Activated naive CD4-positive, alpha-beta T cell treated with anti-CD3 and anti-CD28 coated beads for 36 hours (primary cell): Measurements from ENCODE around the gene HDAC10. TPM values are rescaled to one million over a fixed set of nuclear protein-coding genes. Genes with fewer than 3 reads are reported as not detected.
"Not testable (repeated sequence)": the region's sequence is repeated elsewhere in the genome, so short reads cannot be mapped to it uniquely, and the experiment has no call there.

ENCODE experiments used
- CTCF ChIA-PET: fragments of 350-600 bp; sonication (Branson Sonifier 250); formaldehyde crosslinking; loops from one replicate; lab custom pipeline; 2021; ENCODE audit warnings: antibody characterized with exemption; lab: Charles Lee
- DNase-seq: peaks from one replicate; pipeline ENCODE4 v3.0.0-alpha.2; 2020
- H3K27ac Mint-ChIP-seq: one replicate; pipeline ENCODE4 v1.8.0; 2021; ENCODE audit warnings: mild to moderate bottlenecking, mixed read lengths
- H3K27me3 Mint-ChIP-seq: one replicate; pipeline ENCODE4 v1.8.0; 2021; ENCODE audit warnings: low read depth, mixed read lengths
- H3K36me3 Mint-ChIP-seq: one replicate; pipeline ENCODE4 v1.8.0; 2021; ENCODE audit warnings: low read depth, mixed read lengths
- H3K4me1 Mint-ChIP-seq: one replicate; pipeline ENCODE4 v1.8.0; 2021; ENCODE audit warnings: low read depth, mixed read lengths
- H3K4me3 Mint-ChIP-seq: one replicate; pipeline ENCODE4 v1.8.0; 2021; ENCODE audit warnings: mild to moderate bottlenecking, moderate library complexity, mixed read lengths
- H3K9me3 Mint-ChIP-seq: one replicate; pipeline ENCODE4 v1.8.0; 2021; ENCODE audit warnings: mixed read lengths
- intact Hi-C: fragments of 100-400 bp; cut with micrococcal nuclease; formaldehyde crosslinking; loops from one replicate; pipeline ENCODE4 v1.15.1; 2023
- total RNA-seq, 2 experiments: library from RNA; stranded (reverse); gene quantifications; one replicate each; pipeline ENCODE4 v1.2.3, GENCODE V29; 2021

HDAC10 gene
- total RNA-seq, 2 experiments from 2014 or later = 35.4 to 38.0 TPM

DNA sequence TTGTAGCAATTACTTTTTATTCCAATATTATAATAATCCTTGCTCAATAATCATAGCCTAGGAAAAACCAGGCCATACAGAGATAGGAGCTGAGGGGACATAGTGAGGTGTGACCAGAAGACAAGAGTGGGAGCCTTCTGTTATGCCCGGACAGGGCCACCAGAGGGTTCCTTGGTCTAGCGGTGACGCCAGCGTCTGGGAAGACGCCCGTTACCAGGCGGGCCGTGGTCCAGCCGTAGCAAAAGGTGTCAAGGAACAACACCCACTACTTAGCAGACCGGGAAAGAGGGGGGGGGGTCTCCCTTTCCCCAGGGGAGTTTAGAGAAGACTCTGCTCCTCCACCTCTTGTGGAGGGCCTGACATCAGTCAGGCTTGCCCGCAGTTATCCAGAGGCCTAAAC, 22.3 kb upstream of the HDAC10 start:
- H3K4me3 Mint-ChIP-seq, H3K36me3 Mint-ChIP-seq, H3K27ac Mint-ChIP-seq, DNase-seq, H3K27me3 Mint-ChIP-seq, H3K9me3 Mint-ChIP-seq: not testable (repeated sequence)
- CTCF ChIA-PET = interaction anchor here (1.1 to 1.5 kb wide), 4 partner anchors 18 to 69 kb away, joined by 3 to 7 read pairs (median 4); no protein-coding TSS in a partner anchor
- H3K4me1 Mint-ChIP-seq = peaks cover 10% of the 10 kb centered on the region
- intact Hi-C loops = loop anchor here (5.0 kb wide), 1 partner anchor 39 kb away; no protein-coding TSS in a partner anchor

- no peak overlapping the region for H3K4me3 Mint-ChIP-seq
- H3K9me3 Mint-ChIP-seq = no peaks in the 10 kb centered on the region
- no peak overlapping the region for H3K27ac Mint-ChIP-seq
- intact Hi-C loops = loop anchor here (5.0 kb wide), 1 partner anchor 40 kb away; no protein-coding TSS in a partner anchor
- peaks cover 13% of the 10 kb centered on the region for H3K4me1 Mint-ChIP-seq
- H3K36me3 Mint-ChIP-seq = no peaks in the 10 kb centered on the region
- CTCF ChIA-PET = interaction anchor here (0.9 to 1.5 kb wide), 7 partner anchors 19 to 70 kb away, joined by 3 to 7 read pairs (median 4); partner anchors contain the start of genes DENND6B and HDAC10
- H3K27me3 Mint-ChIP-seq = no peaks in the 10 kb centered on the region
- DNase-seq = no peak
These were observed 21.2 kb upstream of the HDAC10 start for GRCh38 chr22:50272044-50272802.

DNA sequence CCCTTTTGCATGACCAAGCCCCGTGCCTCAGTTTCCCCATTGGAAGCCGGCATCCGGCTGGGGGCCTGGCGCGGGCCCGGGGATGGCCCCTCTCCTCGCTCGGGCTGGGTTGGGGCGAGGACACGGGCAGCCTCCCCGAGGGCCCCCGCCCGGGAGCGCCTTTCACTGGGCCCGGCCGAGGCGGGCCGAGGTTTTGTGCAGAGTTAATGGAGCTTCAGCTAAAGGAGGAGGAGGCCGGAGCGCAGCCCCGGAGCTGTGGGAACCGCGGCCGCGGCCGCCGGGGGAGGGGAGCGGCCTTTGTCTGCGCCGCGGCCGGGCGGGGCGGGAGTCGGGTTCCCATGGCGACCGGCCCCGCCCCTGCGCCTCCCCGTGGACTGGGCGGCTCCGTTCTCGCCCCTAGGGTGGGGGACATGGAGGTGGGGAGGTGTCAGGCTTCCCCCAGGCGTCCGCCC, 20.5 kb upstream of the HDAC10 start:
- Mint-ChIP-seq H3K27ac (no peak overlapping the region), H3K4me3 (no peak overlapping the region), H3K4me1 (peaks cover 13% of the 10 kb centered on the region), H3K9me3 (no peaks in the 10 kb centered on the region), H3K27me3 (no peaks in the 10 kb centered on the region), H3K36me3 (no peaks in the 10 kb centered on the region)
- CTCF ChIA-PET = interaction anchor here (0.9 to 1.5 kb wide), 3 partner anchors 20 to 56 kb away, joined by 3 to 5 read pairs (median 3); partner anchors contain the start of gene HDAC10
- intact Hi-C loops = loop anchor here (2.0 to 5.0 kb wide), 3 partner anchors 41 to 349 kb away; no protein-coding TSS in a partner anchor
- DNase-seq = peak; percentile 53

- Mint-ChIP-seq H3K4me1 (peaks cover 13% of the 10 kb centered on the region), H3K27me3 (no peaks in the 10 kb centered on the region), H3K4me3 (peak overlapping the region; percentile 66), H3K27ac (no peak overlapping the region), H3K9me3 (no peaks in the 10 kb centered on the region), H3K36me3 (no peaks in the 10 kb centered on the region)
- CTCF ChIA-PET = interaction anchor here (1.0 to 1.5 kb wide), 2 partner anchors 52 to 57 kb away, joined by 3 read pairs; no protein-coding TSS in a partner anchor
- peak; percentile 78 for DNase-seq
- intact Hi-C loops = loop anchor here (1.0 to 5.0 kb wide), 5 partner anchors 19 to 350 kb away; no protein-coding TSS in a partner anchor
These were observed 19.8 kb upstream of the HDAC10 start for GRCh38 chr22:50270666-50271394.

GRCh38 chr22:50269970-50270665, 19.1 kb upstream of the HDAC10 start, which contains the start of gene MAPK11:
TSS of gene MAPK11 (minus strand) at chr22:50270380. CDS start at chr22:50270292, 88 bp downstream.
- Mint-ChIP-seq H3K4me3 (peak within 1 kb of the TSS; percentile 66), H3K4me1 (peaks cover 13% of the 10 kb centered on the region), H3K27ac (no peak within 1 kb of the TSS), H3K36me3 (no peaks in the 10 kb centered on the region), H3K9me3 (no peaks in the 10 kb centered on the region), H3K27me3 (no peaks in the 10 kb centered on the region)
- DNase-seq = peak; percentile 87
- intact Hi-C loops = loop anchor here (1.0 to 5.0 kb wide), 5 partner anchors 18 to 351 kb away; no protein-coding TSS in a partner anchor
- CTCF ChIA-PET = no interaction called here

- Mint-ChIP-seq H3K27me3 (no peaks in the 10 kb centered on the region), H3K36me3 (no peaks in the 10 kb centered on the region), H3K27ac (no peak overlapping the region), H3K4me1 (peaks cover 13% of the 10 kb centered on the region), H3K9me3 (no peaks in the 10 kb centered on the region), H3K4me3 (peak overlapping the region; percentile 63)
- CTCF ChIA-PET = no interaction called here
- intact Hi-C loops = no loop called here
- no peak for DNase-seq
These were observed 18.5 kb upstream of the HDAC10 start for GRCh38 chr22:50269573-50269969.

DNA sequence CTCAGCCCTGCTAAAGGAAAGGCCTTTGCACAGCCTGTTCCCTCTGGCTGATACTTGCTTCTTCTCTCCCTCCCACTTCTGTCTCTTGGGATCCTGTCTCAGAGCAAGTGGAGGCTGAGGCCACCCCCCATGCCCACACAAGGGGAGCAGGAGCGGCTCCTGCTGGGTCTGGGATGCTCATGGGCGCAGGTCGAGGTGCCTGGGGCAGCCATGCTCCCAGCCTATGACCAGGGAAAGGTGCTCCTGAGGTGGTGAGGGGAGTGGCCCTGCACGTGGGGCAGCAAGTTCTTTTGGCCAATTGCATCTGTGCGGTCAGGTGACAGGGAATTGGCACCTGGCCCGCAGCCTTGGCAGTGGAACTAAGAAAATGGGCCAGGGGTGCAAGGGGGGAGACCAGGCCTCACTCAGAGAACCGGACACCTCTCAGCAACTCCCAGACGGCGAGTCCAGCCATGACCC, 17.6 kb upstream of the HDAC10 start:
- intact Hi-C loops = no loop called here
- peaks cover 13% of the 10 kb centered on the region for H3K4me1 Mint-ChIP-seq
- CTCF ChIA-PET = no interaction called here
- no peak for DNase-seq
- no peaks in the 10 kb centered on the region for H3K9me3 Mint-ChIP-seq
- no peaks in the 10 kb centered on the region for H3K27me3 Mint-ChIP-seq
- no peak overlapping the region for H3K27ac Mint-ChIP-seq
- peak overlapping the region; percentile 34 for H3K4me3 Mint-ChIP-seq
- H3K36me3 Mint-ChIP-seq = no peaks in the 10 kb centered on the region

GRCh38 chr22:50267591-50268390, 16.7 kb upstream of the HDAC10 start:
- H3K27ac Mint-ChIP-seq = no peak overlapping the region

GRCh38 chr22:50266994-50267393, 15.9 kb upstream of the HDAC10 start:
- intact Hi-C loops = no loop called here
- Mint-ChIP-seq H3K27ac (no peak overlapping the region), H3K27me3 (peaks cover 10% of the 10 kb centered on the region), H3K9me3 (no peaks in the 10 kb centered on the region), H3K4me3 (no peak overlapping the region), H3K4me1 (peaks cover 18% of the 10 kb centered on the region), H3K36me3 (no peaks in the 10 kb centered on the region)
- no peak for DNase-seq
- CTCF ChIA-PET = interaction anchor here (1.1 to 1.2 kb wide), 2 partner anchors 9 to 10 kb away, joined by 3 to 4 read pairs; no protein-coding TSS in a partner anchor

More at GRCh38 chr22:50267591-50268390, 16.7 kb upstream of the HDAC10 start:
- intact Hi-C loops = no loop called here
- no peak overlapping the region for H3K4me3 Mint-ChIP-seq
- CTCF ChIA-PET = interaction anchor here (1.1 to 1.2 kb wide), 2 partner anchors 8 to 9 kb away, joined by 3 to 4 read pairs; no protein-coding TSS in a partner anchor
- DNase-seq = peak; percentile 48
- H3K36me3 Mint-ChIP-seq = no peaks in the 10 kb centered on the region
- H3K4me1 Mint-ChIP-seq = peaks cover 13% of the 10 kb centered on the region
- H3K9me3 Mint-ChIP-seq = no peaks in the 10 kb centered on the region
- peaks cover 2% of the 10 kb centered on the region for H3K27me3 Mint-ChIP-seq

- Mint-ChIP-seq H3K9me3 (no peaks in the 10 kb centered on the region), H3K4me1 (peaks cover 17% of the 10 kb centered on the region), H3K36me3 (no peaks in the 10 kb centered on the region), H3K27me3 (peaks cover 16% of the 10 kb centered on the region), H3K4me3 (no peak overlapping the region), H3K27ac (no peak overlapping the region)
- intact Hi-C loops = no loop called here
- DNase-seq = no peak
- CTCF ChIA-PET = interaction anchor here (1.1 kb wide), 1 partner anchor 12 kb away, joined by 4 read pairs; no protein-coding TSS in a partner anchor
These were observed 14.0 kb upstream of the HDAC10 start for GRCh38 chr22:50264946-50265669.
